Superior temporal gyrus (tissue), 1 donor: ENCODE measurements around the gene SLC35G1.

Experiments used
- DNase-seq: peaks from one replicate; pipeline ENCODE4 v3.0.0-alpha.2; 2016; ENCODE audit errors: extremely low spot score

The SLC35G1 gene

DNA sequence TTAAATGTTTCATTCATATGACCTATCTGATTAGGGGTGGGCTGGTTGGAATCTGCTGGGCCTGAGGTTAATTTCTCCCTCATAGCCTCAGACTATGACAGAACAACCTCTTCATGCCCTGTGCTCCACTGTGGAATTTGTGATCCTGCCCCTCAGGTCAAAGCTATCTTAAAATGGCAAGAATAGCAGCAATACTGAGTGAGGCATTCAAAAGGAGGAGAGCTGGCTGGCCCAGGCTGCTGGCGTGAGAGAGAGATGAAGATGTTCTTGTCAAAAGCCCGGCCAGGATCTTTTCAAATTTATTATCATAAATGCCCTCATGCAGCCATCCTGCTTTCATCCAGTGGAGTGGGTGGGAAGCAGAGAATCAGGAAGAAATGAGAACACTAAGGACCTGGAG is 58.1 kb downstream of the SLC35G1 start:
- DNase-seq: no peak
